HG03095 (cell line): ENCODE data around the gene CPNE4.

Experiments used
- ATAC-seq: cut with Tn5 transposase; IDR thresholded peaks from one replicate; pipeline ENCODE4 v1.9.1; 2021; ENCODE audit warnings: moderate library complexity; ENCODE audit not compliant: unreplicated experiment

Gene CPNE4

DNA sequence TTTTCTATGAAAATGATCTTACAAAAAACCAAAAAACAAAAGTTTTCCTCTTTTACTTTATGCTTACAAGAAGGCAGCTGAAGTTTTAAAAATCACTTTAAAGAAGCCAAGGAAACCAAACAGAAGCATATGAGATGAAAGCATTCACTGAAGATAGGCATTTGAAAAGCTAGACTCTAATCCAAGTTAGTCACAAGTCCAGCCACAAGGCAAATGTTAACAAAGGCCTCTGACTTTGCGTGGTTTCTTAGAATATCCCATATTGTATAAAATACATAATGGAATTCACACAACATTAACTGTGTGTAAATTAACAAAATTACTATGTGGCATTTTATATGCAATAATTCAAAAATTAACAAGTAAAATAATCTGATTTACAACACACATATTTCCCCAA is 549.7 kb downstream of the CPNE4 start:
- ATAC-seq, result no peak

DNA sequence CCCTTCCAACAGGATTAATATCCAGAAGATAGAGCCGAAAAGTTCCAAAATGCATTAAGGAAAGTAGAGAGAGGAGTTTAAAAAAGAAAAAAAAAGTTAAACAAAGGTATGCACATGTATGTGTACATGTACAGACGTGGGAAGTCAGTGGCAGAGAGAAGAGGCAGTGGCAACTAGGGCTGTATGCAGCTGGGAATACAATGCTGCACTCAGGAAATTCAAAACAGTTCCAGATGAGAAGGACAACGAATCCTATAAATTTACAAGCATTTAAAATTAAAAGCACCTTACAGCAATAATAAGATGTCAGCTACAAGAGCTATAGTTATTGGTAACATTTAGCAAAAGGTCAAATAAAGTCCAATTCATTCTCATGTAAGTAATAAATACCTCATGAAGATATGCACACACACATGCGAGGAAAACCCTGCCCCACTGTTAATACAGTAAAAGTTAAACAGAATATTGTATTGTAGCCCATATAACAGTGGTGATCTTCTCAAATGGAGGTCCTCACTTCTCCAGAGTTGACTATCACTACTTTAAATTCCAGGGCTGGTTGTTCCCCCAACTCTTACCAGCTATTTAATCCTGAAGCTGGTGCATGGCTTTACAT is 550.2 kb downstream of the CPNE4 start:
- no peak for ATAC-seq
